OCI-LY3 (cell line): Measurements from ENCODE around the gene ZFYVE9.

Experiments
- H2AFZ ChIP-seq: fragments of 200-600, 300-600 bp; shearing (Covaris generic); 2 replicates; pipeline ENCODE4 v1.6.0; 2014; ENCODE audit warnings: antibody characterized with exemption, low read depth, low read length
- H3K27ac ChIP-seq: fragments of 200-600, 300-600 bp; sonication (generic); 2 replicates; pipeline ENCODE4 v1.5.1; 2014; ENCODE audit warnings: mild to moderate bottlenecking, low read length, moderate library complexity, mixed read lengths
- H3K27me3 ChIP-seq: fragments of 200-600, 300-600 bp; sonication (generic); 2 replicates; pipeline ENCODE4 v1.6.1; 2014; ENCODE audit warnings: low read depth, low read length, mixed read lengths
- H3K36me3 ChIP-seq: fragments of 200-600, 300-600 bp; sonication (generic); replicated peaks from 2 replicates; pipeline ENCODE3; 2014; ENCODE audit warnings: low read depth, low read length, mixed read lengths
- H3K4me1 ChIP-seq: fragments of 300-600, 200-600 bp; sonication (generic); 2 replicates; pipeline ENCODE4 v1.6.1; 2014; ENCODE audit warnings: low read length, mixed read lengths
- H3K4me2 ChIP-seq: fragments of 200-600, 300-600 bp; sonication (generic); 2 replicates; pipeline ENCODE4 v1.6.1; 2014; ENCODE audit warnings: low read length, mixed read lengths
- H3K4me3 ChIP-seq: fragments of 300-600, 200-600 bp; sonication (generic); 2 replicates; pipeline ENCODE4 v1.5.1; 2014; ENCODE audit warnings: antibody characterized with exemption, mild to moderate bottlenecking, low read length, moderate library complexity
- H3K79me2 ChIP-seq: fragments of 300-600, 200-600 bp; shearing (Covaris generic); 2 replicates; pipeline ENCODE4 v1.6.1; 2014; ENCODE audit warnings: mild to moderate bottlenecking, low read length, mixed read lengths
- H3K9ac ChIP-seq: fragments of 300-600, 200-600 bp; shearing (Covaris generic); 2 replicates; pipeline ENCODE4 v1.6.0; 2014; ENCODE audit warnings: mild to moderate bottlenecking, low read length, moderate library complexity
- H3K9me3 ChIP-seq: fragments of 200-600, 300-600 bp; shearing (Covaris generic); 2 replicates; pipeline ENCODE4 v1.6.1; 2014; ENCODE audit warnings: low read length, mixed read lengths; ENCODE audit not compliant: insufficient read depth
- H4K20me1 ChIP-seq: fragments of 200-600, 300-600 bp; sonication (generic); 2 replicates; pipeline ENCODE4 v1.6.1; 2016; ENCODE audit warnings: low read length, mixed read lengths; ENCODE audit not compliant: insufficient read depth
- EZH2phosphoT487 ChIP-seq: fragments of 200-600 bp; shearing (Covaris generic); IDR thresholded peaks from 2 replicates; pipeline ENCODE4 v1.6.1; 2018; ENCODE audit warnings: antibody characterized with exemption, mixed run types, low read depth
- TF ChIP-seq, protein P1 (sequence below): fragments of 200-600, 300-600 bp; sonication (generic); IDR thresholded peaks from 2 replicates; pipeline ENCODE4 v1.5.1; 2014; ENCODE audit warnings: antibody characterized with exemption, low read length, low read depth

The ZFYVE9 gene

GRCh38 chr1:52385376-52385775 is 243.5 kb downstream of the ZFYVE9 start:
- H3K79me2 ChIP-seq: no peaks in the 10 kb centered on the region
- no peaks in the 10 kb centered on the region for H4K20me1 ChIP-seq
- no peaks in the 10 kb centered on the region for H3K9me3 ChIP-seq
- H3K4me2 ChIP-seq: no peak overlapping the region
- no peak overlapping the region for H3K4me3 ChIP-seq
- no peak overlapping the region for H3K9ac ChIP-seq
- TF ChIP-seq, protein P1, sequence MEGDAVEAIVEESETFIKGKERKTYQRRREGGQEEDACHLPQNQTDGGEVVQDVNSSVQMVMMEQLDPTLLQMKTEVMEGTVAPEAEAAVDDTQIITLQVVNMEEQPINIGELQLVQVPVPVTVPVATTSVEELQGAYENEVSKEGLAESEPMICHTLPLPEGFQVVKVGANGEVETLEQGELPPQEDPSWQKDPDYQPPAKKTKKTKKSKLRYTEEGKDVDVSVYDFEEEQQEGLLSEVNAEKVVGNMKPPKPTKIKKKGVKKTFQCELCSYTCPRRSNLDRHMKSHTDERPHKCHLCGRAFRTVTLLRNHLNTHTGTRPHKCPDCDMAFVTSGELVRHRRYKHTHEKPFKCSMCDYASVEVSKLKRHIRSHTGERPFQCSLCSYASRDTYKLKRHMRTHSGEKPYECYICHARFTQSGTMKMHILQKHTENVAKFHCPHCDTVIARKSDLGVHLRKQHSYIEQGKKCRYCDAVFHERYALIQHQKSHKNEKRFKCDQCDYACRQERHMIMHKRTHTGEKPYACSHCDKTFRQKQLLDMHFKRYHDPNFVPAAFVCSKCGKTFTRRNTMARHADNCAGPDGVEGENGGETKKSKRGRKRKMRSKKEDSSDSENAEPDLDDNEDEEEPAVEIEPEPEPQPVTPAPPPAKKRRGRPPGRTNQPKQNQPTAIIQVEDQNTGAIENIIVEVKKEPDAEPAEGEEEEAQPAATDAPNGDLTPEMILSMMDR: no peak
- no peak for TF ChIP-seq EZH2phosphoT487
- H3K27ac ChIP-seq: no peak overlapping the region
- H3K4me1 ChIP-seq: no peaks in the 10 kb centered on the region
- H3K36me3 ChIP-seq: peaks cover 38% of the 10 kb centered on the region
- H3K27me3 ChIP-seq: no peaks in the 10 kb centered on the region
- no peak overlapping the region for H2AFZ ChIP-seq

DNA sequence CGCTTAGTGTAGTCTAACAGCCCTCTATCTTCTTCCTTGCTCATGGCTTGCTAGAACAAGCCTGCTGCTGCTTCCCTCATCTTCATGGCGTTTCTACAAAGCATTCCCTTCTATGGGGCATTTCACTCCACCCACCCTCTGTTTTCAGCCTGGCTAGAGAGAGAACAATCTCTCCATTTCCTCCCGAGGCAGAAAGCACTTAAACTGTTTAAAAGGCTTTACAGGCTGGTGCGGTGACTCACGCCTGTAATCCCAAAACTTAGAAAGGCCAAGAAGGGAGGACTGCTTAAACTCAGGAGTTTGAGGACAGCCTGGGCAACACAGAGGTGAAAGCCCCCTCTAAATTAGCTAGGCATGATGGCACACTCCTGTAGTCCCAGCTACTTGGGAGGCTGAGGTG is 244.6 kb downstream of the ZFYVE9 start:
- H3K27me3 ChIP-seq: no peaks in the 10 kb centered on the region
- H3K4me1 ChIP-seq: no peaks in the 10 kb centered on the region
- peaks cover 33% of the 10 kb centered on the region for H3K36me3 ChIP-seq
- no peaks in the 10 kb centered on the region for H3K9me3 ChIP-seq
- no peaks in the 10 kb centered on the region for H4K20me1 ChIP-seq
- no peak for TF ChIP-seq EZH2phosphoT487
- TF ChIP-seq, protein P1: no peak
- H3K9ac ChIP-seq: no peak overlapping the region
- no peak overlapping the region for H3K4me3 ChIP-seq
- no peak overlapping the region for H3K27ac ChIP-seq
- no peak overlapping the region for H3K4me2 ChIP-seq
- no peak overlapping the region for H2AFZ ChIP-seq
- H3K79me2 ChIP-seq: no peaks in the 10 kb centered on the region

- Histone ChIP-seq H2AFZ (no peak overlapping the region), H3K9me3 (no peaks in the 10 kb centered on the region), H3K9ac (no peak overlapping the region), H3K27ac (no peak overlapping the region), H3K4me2 (no peak overlapping the region), H3K27me3 (no peaks in the 10 kb centered on the region), H3K4me3 (no peak overlapping the region), H4K20me1 (no peaks in the 10 kb centered on the region), H3K36me3 (peaks cover 37% of the 10 kb centered on the region), H3K4me1 (no peaks in the 10 kb centered on the region), H3K79me2 (no peaks in the 10 kb centered on the region; the same call in 1 of the 2 replicates)
- TF ChIP-seq, protein P1: no peak
- no peak for TF ChIP-seq EZH2phosphoT487
Observed at GRCh38 chr1:52393174-52393573, 251.3 kb downstream of the ZFYVE9 start.
